Lower leg skin (tissue), 3 donors: ENCODE results near the gene ANGPT4.

Source experiments
- POLR2A ChIP-seq, 2 donors: fragments of 450-650 bp; IDR thresholded peaks; one replicate each; pipeline ENCODE4 v1.6.1; 2016 to 2017; ENCODE audit warnings: antibody characterized with exemption in 2 of 2, mild to moderate bottlenecking in 1 of 2, moderate library complexity in 1 of 2
- TF ChIP-seq, protein P1 (sequence below), 3 donors: fragments of 450-650 bp; IDR thresholded peaks; one replicate each; pipeline ENCODE4 v1.5.1; 2016; ENCODE audit warnings: antibody characterized with exemption in 3 of 3, mild to moderate bottlenecking in 3 of 3, moderate library complexity in 2 of 3

DNA sequence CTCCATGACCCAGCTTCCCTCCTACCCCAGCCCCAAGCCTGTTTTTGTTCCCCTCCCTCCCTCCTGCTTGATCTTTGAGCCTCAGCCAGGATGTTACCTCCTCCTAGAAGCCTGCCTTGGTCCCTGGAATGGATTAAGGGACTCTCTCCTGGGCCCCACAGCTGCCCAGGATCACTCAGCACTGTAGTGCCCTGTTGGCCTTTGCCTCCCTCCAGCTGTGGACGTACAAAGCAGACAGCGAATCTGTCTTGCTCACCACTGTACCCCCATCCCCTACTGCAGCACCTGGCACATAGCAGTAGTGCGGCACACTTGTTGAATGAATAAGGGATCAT, 94.4 kb downstream of the ANGPT4 start:
- TF ChIP-seq, protein P1, sequence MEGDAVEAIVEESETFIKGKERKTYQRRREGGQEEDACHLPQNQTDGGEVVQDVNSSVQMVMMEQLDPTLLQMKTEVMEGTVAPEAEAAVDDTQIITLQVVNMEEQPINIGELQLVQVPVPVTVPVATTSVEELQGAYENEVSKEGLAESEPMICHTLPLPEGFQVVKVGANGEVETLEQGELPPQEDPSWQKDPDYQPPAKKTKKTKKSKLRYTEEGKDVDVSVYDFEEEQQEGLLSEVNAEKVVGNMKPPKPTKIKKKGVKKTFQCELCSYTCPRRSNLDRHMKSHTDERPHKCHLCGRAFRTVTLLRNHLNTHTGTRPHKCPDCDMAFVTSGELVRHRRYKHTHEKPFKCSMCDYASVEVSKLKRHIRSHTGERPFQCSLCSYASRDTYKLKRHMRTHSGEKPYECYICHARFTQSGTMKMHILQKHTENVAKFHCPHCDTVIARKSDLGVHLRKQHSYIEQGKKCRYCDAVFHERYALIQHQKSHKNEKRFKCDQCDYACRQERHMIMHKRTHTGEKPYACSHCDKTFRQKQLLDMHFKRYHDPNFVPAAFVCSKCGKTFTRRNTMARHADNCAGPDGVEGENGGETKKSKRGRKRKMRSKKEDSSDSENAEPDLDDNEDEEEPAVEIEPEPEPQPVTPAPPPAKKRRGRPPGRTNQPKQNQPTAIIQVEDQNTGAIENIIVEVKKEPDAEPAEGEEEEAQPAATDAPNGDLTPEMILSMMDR (IDR thresholded peaks at IDR 0.05), result no peak
- no peak for TF ChIP-seq POLR2A (IDR thresholded peaks at IDR 0.05)
